ENCODE measurements around the gene ANO6. TPM values are rescaled to one million over a fixed set of nuclear protein-coding genes. Genes with fewer than 3 reads are reported as not detected.

Gene ANO6
- total and polyA plus RNA-seq, 2 of the 4 experiments (the other 2 are of a cell fraction) = 21.6 to 41.0 TPM

DNA sequence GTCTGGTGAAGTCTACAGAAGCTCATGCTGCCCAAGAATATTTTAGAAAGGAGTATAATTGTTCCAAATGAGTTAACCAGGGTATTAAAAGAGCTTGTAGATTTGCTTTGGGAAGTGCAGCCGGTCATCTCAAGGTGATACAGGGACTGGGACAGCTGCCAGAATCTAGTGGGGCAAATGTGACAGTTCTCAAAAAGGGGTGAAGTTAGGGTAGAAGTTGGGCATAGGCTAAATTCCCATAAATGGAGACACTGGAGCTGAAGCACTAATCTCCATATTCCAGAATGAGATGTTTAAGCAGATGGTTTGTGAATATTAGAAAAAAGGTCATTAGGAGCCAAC, 94.7 kb downstream of the ANO6 start:
- ChIA-PET POLR2A (ENCODE audit: unreplicated experiment) (no interaction called here), CTCF (interaction anchor here (1.3 to 1.5 kb wide), 3 partner anchors 9 to 41 kb away, joined by 3 to 4 read pairs (median 4); no protein-coding TSS in a partner anchor)
- 83% methylated on average over 1 of the region's 1 CpG; no CpG with 5 or more reads in 1 of the 2 experiments for WGBS, 2 experiments (ENCODE audit: extremely low coverage in 2 of 2, insufficient read length in 1 of 2)
- H3K14ac ChIP-seq (replicated peaks; ENCODE audit: low read depth, low read length) = no peak overlapping the region; the same call in 1 of the 2 replicates
- no peak overlapping the region for H3K4me3 ChIP-seq (ENCODE audit: insufficient read depth, low read depth, low read length)
- no peak for TF ChIP-seq MAFK (IDR thresholded peaks at IDR 0.05; ENCODE audit: low read depth, low read length)
- TF ChIP-seq, protein P1, sequence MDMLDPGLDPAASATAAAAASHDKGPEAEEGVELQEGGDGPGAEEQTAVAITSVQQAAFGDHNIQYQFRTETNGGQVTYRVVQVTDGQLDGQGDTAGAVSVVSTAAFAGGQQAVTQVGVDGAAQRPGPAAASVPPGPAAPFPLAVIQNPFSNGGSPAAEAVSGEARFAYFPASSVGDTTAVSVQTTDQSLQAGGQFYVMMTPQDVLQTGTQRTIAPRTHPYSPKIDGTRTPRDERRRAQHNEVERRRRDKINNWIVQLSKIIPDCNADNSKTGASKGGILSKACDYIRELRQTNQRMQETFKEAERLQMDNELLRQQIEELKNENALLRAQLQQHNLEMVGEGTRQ (IDR thresholded peaks at IDR 0.05; ENCODE audit: low read depth, low read length) = no peak
- TF ChIP-seq BHLHE40 (IDR thresholded peaks at IDR 0.05; ENCODE audit: low read depth, low read length) = no peak
- TF ChIP-seq CHD1 (IDR thresholded peaks at IDR 0.05; ENCODE audit: low read depth, low read length) = no peak
- TF ChIP-seq RFX5 (IDR thresholded peaks at IDR 0.05; ENCODE audit: low read depth, low read length) = no peak
- no peak for TF ChIP-seq MAZ (IDR thresholded peaks at IDR 0.05; ENCODE audit: borderline replicate concordance, low read depth, low read length)
- no peak for TF ChIP-seq NFE2L2 (IDR thresholded peaks at IDR 0.05; ENCODE audit: low read depth, low read length)
- TF ChIP-seq RAD21 (IDR thresholded peaks at IDR 0.05; ENCODE audit: low read length) = no peak
- no peak for TF ChIP-seq SMC3 (IDR thresholded peaks at IDR 0.05; ENCODE audit: low read depth, low read length)
- TF ChIP-seq RCOR1 (IDR thresholded peaks at IDR 0.05; ENCODE audit: insufficient replicate concordance, low read length) = no peak
- TF ChIP-seq FOS (IDR thresholded peaks at IDR 0.05; ENCODE audit: low read depth, low read length) = no peak
- TF ChIP-seq, protein P2, sequence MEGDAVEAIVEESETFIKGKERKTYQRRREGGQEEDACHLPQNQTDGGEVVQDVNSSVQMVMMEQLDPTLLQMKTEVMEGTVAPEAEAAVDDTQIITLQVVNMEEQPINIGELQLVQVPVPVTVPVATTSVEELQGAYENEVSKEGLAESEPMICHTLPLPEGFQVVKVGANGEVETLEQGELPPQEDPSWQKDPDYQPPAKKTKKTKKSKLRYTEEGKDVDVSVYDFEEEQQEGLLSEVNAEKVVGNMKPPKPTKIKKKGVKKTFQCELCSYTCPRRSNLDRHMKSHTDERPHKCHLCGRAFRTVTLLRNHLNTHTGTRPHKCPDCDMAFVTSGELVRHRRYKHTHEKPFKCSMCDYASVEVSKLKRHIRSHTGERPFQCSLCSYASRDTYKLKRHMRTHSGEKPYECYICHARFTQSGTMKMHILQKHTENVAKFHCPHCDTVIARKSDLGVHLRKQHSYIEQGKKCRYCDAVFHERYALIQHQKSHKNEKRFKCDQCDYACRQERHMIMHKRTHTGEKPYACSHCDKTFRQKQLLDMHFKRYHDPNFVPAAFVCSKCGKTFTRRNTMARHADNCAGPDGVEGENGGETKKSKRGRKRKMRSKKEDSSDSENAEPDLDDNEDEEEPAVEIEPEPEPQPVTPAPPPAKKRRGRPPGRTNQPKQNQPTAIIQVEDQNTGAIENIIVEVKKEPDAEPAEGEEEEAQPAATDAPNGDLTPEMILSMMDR (conservative IDR thresholded peaks at IDR 0.05; ENCODE audit: low read depth, low read length) = no peak
- TF ChIP-seq MXI1 (IDR thresholded peaks at IDR 0.05; ENCODE audit: borderline replicate concordance, low read depth, low read length) = no peak
- TF ChIP-seq POLR2A (IDR thresholded peaks at IDR 0.05; ENCODE audit: low read depth, low read length) = no peak
- TF ChIP-seq CEBPB (IDR thresholded peaks at IDR 0.05; ENCODE audit: low read depth, low read length) = no peak
- TF ChIP-seq, protein P3, sequence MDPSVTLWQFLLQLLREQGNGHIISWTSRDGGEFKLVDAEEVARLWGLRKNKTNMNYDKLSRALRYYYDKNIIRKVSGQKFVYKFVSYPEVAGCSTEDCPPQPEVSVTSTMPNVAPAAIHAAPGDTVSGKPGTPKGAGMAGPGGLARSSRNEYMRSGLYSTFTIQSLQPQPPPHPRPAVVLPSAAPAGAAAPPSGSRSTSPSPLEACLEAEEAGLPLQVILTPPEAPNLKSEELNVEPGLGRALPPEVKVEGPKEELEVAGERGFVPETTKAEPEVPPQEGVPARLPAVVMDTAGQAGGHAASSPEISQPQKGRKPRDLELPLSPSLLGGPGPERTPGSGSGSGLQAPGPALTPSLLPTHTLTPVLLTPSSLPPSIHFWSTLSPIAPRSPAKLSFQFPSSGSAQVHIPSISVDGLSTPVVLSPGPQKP (IDR thresholded peaks at IDR 0.05; ENCODE audit: borderline replicate concordance, low read depth, low read length) = no peak
- in situ Hi-C loops (cut with MboI; ENCODE audit: low sequenced_read_pairs) = no loop called here
- H3K9ac ChIP-seq (ENCODE audit: low read depth, low read length) = no peak overlapping the region
- ATAC-seq (ENCODE audit: low read depth) (no peak), DNase-seq (no peak)
- H2AFZ ChIP-seq (replicated peaks; ENCODE audit: low read length, poor library complexity) = no peak overlapping the region
- no peak overlapping the region for H2AK9ac ChIP-seq (replicated peaks; ENCODE audit: low read depth, low read length, poor library complexity)
- no peak overlapping the region for H2BK120ac ChIP-seq (ENCODE audit: low read depth, low read length)
- H3K79me1 ChIP-seq (ENCODE audit: low read depth in 1 of 2, low read length in 2 of 2) = peaks cover 36 to 60% of the 10 kb centered on the region in 2 experiments
- peaks cover 6% of the 10 kb centered on the region; the same call in 1 of the 2 replicates for H3K4me1 ChIP-seq (ENCODE audit: control insufficient read depth, insufficient read depth, low read length)
- no peak overlapping the region for H2BK5ac ChIP-seq (ENCODE audit: low read depth, low read length, poor library complexity, severe bottlenecking)
- H2BK20ac ChIP-seq (ENCODE audit: low read depth, low read length) = no peak overlapping the region
- H4K91ac ChIP-seq (ENCODE audit: insufficient read depth, low read depth, low read length) = no peak overlapping the region
- dilution Hi-C loops (cut with HindIII; ENCODE audit: low sequenced_read_pairs, unreplicated experiment) = no loop called here
- H4K8ac ChIP-seq (ENCODE audit: low read depth in 2 of 2, low read length in 2 of 2) = no peak overlapping the region
- no peak overlapping the region for H2BK15ac ChIP-seq (ENCODE audit: low read depth, low read length)
- no peaks in the 10 kb centered on the region; the same call in 1 of the 2 replicates for H4K20me1 ChIP-seq (ENCODE audit: insufficient read depth, low read length)
- H3K56ac ChIP-seq (ENCODE audit: extremely low read depth, insufficient read depth, low read length) = no peak overlapping the region; the same call in 1 of the 2 replicates
- intact Hi-C loops (cut with micrococcal nuclease) = no loop called here
- H3K36me3 ChIP-seq (ENCODE audit: control insufficient read depth, insufficient read depth, low read length) = peaks cover 7% of the 10 kb centered on the region; the same call in 1 of the 2 replicates
- H3K27ac ChIP-seq (ENCODE audit: insufficient read depth, low read length) = no peak overlapping the region
- H3K4ac ChIP-seq (ENCODE audit: low read depth, low read length) = peak overlapping the region; percentile 20; the same call in 1 of the 2 replicates
- no peak overlapping the region for H3K23ac ChIP-seq (ENCODE audit: low read depth, low read length)
- no peak overlapping the region for H2AK5ac ChIP-seq (ENCODE audit: low read depth, low read length)
- H4K5ac ChIP-seq (ENCODE audit: low read depth, low read length) = no peak overlapping the region
- H3K18ac ChIP-seq (ENCODE audit: low read depth, low read length) = no peak overlapping the region
- no TSS peak for BruUV-seq (replicated peaks)
- H3K9me1 ChIP-seq (ENCODE audit: insufficient read depth, low read length) = no peaks in the 10 kb centered on the region
- no peaks in the 10 kb centered on the region for H3K9me3 ChIP-seq (ENCODE audit: control insufficient read depth, insufficient read depth, low read length)
- no peaks in the 10 kb centered on the region for H3K27me3 ChIP-seq (ENCODE audit: control insufficient read depth, insufficient read depth, low read length)
- H3K4me2 ChIP-seq (ENCODE audit: low read depth, low read length) = no peak overlapping the region

All from IMR-90 (cell line).